Adrenal gland (tissue), 12 donors: ENCODE measurements around the gene PER3. TPM values are rescaled to one million over a fixed set of nuclear protein-coding genes. Genes with fewer than 3 reads are reported as not detected.
A peak's percentile ranks its signal among the peaks of the same experiment; 100 is the strongest.

Experiments
- DNase-seq, 7 donors: peaks; one replicate each; pipeline ENCODE4 v3.0.0-alpha.2; 2019 to 2020
- H3K27ac ChIP-seq, 5 donors: fragments of 200-600 bp; sonication (generic) in 4 of 5; 1 replicate in 3 of 5; 2 replicates in 2 of 5; pipeline versions ENCODE4 v1.5.1 to v1.8.0; 2016 to 2020; ENCODE audit warnings: mild to moderate bottlenecking in 1 of 5
- H3K27me3 ChIP-seq: fragments of 200-600 bp; 2 replicates; pipeline ENCODE4 v1.8.0; 2021
- H3K36me3 ChIP-seq, 2 donors: fragments of 200-600 bp; replicated peaks in 1 of 2; 1 replicate in 1 of 2; 2 replicates in 1 of 2; pipeline versions ENCODE4 v1.5.1 to v1.8.0; 2018 to 2022
- H3K4me1 ChIP-seq, 2 donors: fragments of 200-600 bp; replicated peaks in 1 of 2; 1 replicate in 1 of 2; 2 replicates in 1 of 2; pipeline versions ENCODE4 v1.5.1 to v1.8.0; 2018 to 2021
- H3K4me3 ChIP-seq, 4 donors: fragments of 200-600 bp; sonication (generic) in 3 of 4; one replicate each; pipeline ENCODE4 v1.5.1; 2016 to 2018
- H3K9me3 ChIP-seq, 3 donors: fragments of 200-600 bp; sonication (generic) in 1 of 3; replicated peaks in 1 of 3; 1 replicate in 2 of 3; 2 replicates in 1 of 3; pipeline versions ENCODE4 v1.5.1 to v1.8.0; 2016 to 2021
- CTCF ChIP-seq, 6 experiments: fragments of 450-650 bp in 4 of 6; fragments of 200-600 bp in 2 of 6; sonication (generic) in 1 of 6; IDR thresholded peaks; 1 replicate in 5 of 6; 2 replicates in 1 of 6; pipeline versions ENCODE4 v1.5.1 to v1.8.0; 2016 to 2021; ENCODE audit warnings: antibody characterized with exemption in 6 of 6, mild to moderate bottlenecking in 2 of 6, moderate library complexity in 1 of 6
- POLR2A ChIP-seq, 2 donors: fragments of 450-650 bp; IDR thresholded peaks; one replicate each; pipeline ENCODE4 v1.6.1; 2017; ENCODE audit warnings: antibody characterized with exemption in 2 of 2, mild to moderate bottlenecking in 2 of 2, moderate library complexity in 1 of 2
- WGBS, 4 donors: extraction: QIAGEN DNeasy Blood & Tissue Kit in 2 of 4; methylation state at CpG; one replicate each; pipeline versions ENCODE4 v1.1.5 to v1.1.7; 2013 to 2017; 5-methylcytosine and 5-hydroxymethylcytosine counted together
- intact Hi-C, 2 donors: fragments of 100-400 bp; cut with DNase I; formaldehyde crosslinking; loops; one replicate each; pipeline versions ENCODE4 v1.14.1 to v1.15.0; 2022 to 2023
- polyA plus RNA-seq, 3 donors: library from polyadenylated mRNA; stranded (reverse); fragments of 200-250 nt in 2 of 3; fragments of 350-450 nt in 1 of 3; fragmentation: Illumina TruSeq in 1 of 3; extraction: RNeasy Lipid Tissue Mini Kit (QIAGEN cat#74804) in 1 of 3; gene quantifications; one replicate each; pipeline ENCODE4 v1.2.3, GENCODE V29; 2013 to 2014
- total RNA-seq, 9 donors: library from RNA; depleted of rRNA in 4 of 9; stranded (reverse); fragments of >200 nt in 4 of 9; fragments of 120-200 nt in 1 of 9; fragmentation: NEBNext Ultra II Directional in 1 of 9; extraction: Animal tissue kit (Norgen Biotek cat#: 25700) in 1 of 9; gene quantifications; one replicate each; pipeline versions ENCODE4 v1.1.0 to v1.2.4, GENCODE V29; 2013 to 2023
- donor health status: healthy with polysubstance abuse.
- donor health status: Bipolar disorder and iron deficiency.
- donor health status: DM: yes; HTN: yes; CAD: no.
- donor health status: DM: no; HTN: no; CAD: no.
- donor health status: DM: no; HTN: no; CAD: no.
- donor health status: DM: yes; HTN: yes; CAD: no.

PER3 gene
- total and polyA plus RNA-seq, 12 donors: 8.8 to 29.0 (median 16.9) TPM

- Histone ChIP-seq H3K36me3 (no peaks in the 10 kb centered on the region), H3K27me3 (peaks cover 12% of the 10 kb centered on the region), H3K9me3 (no peaks in the 10 kb centered on the region), H3K4me3 (no peak overlapping the region), H3K27ac (no peak overlapping the region), H3K4me1 (no peaks in the 10 kb centered on the region)
- TF ChIP-seq CTCF (IDR thresholded peaks at IDR 0.05): no peak
- intact Hi-C loops: no loop called here
- 22 to 37% (median 30%) methylated on average over 20 to 26 of the region's 27 CpGs for WGBS, 4 donors
- DNase-seq: peak in 1 of 7 donors; percentile 18
Observed at GRCh38 chr1:7885513-7886404, 101.7 kb downstream of the PER3 start.

GRCh38 chr1:7886405-7886745, 102.3 kb downstream of the PER3 start:
- no peaks in the 10 kb centered on the region for H3K9me3 ChIP-seq
- no peak overlapping the region for H3K4me3 ChIP-seq
- DNase-seq: peak in 1 of 7 donors; percentile 32
- intact Hi-C loops: no loop called here
- no peak for TF ChIP-seq CTCF (IDR thresholded peaks at IDR 0.05)
- TF ChIP-seq POLR2A (IDR thresholded peaks at IDR 0.05): no peak
- peaks cover 12% of the 10 kb centered on the region for H3K27me3 ChIP-seq
- H3K36me3 ChIP-seq: no peaks in the 10 kb centered on the region
- no peaks in the 10 kb centered on the region for H3K4me1 ChIP-seq
- 44 to 66% (median 52%) methylated on average over 7 of the region's 7 CpGs for WGBS, 4 donors
- no peak overlapping the region for H3K27ac ChIP-seq

GRCh38 chr1:7888248-7889081, 104.4 kb downstream of the PER3 start:
- H3K36me3 ChIP-seq: no peaks in the 10 kb centered on the region
- H3K27ac ChIP-seq: no peak overlapping the region
- intact Hi-C loops: no loop called here
- WGBS, 4 donors: 73 to 75% (median 74%) methylated on average over 9 of the region's 9 CpGs
- H3K4me1 ChIP-seq: no peaks in the 10 kb centered on the region
- H3K27me3 ChIP-seq: peaks cover 12% of the 10 kb centered on the region
- no peak for TF ChIP-seq CTCF (IDR thresholded peaks at IDR 0.05)
- no peak for TF ChIP-seq POLR2A (IDR thresholded peaks at IDR 0.05)
- no peak overlapping the region for H3K4me3 ChIP-seq
- no peak for DNase-seq
- H3K9me3 ChIP-seq: no peaks in the 10 kb centered on the region

GRCh38 chr1:7890853-7891252, 106.8 kb downstream of the PER3 start:
- no peak overlapping the region for H3K4me3 ChIP-seq
- DNase-seq: no peak
- 92 to 96% (median 94%) methylated on average over 2 of the region's 2 CpGs for WGBS, 4 donors
- no peaks in the 10 kb centered on the region for H3K4me1 ChIP-seq
- no peak overlapping the region for H3K27ac ChIP-seq
- peaks cover 12% of the 10 kb centered on the region for H3K27me3 ChIP-seq
- no peak for TF ChIP-seq POLR2A (IDR thresholded peaks at IDR 0.05)
- no peak for TF ChIP-seq CTCF (IDR thresholded peaks at IDR 0.05)
- intact Hi-C loops: no loop called here
- H3K36me3 ChIP-seq: no peaks in the 10 kb centered on the region
- no peaks in the 10 kb centered on the region for H3K9me3 ChIP-seq
